PC-3 (cell line): Measurements from ENCODE around the gene RSU1. TPM values are rescaled to one million over a fixed set of nuclear protein-coding genes. Genes with fewer than 3 reads are reported as not detected.

Source experiments
- ATAC-seq: fragments of 200-7000 bp; cut with Tn5 transposase; 2 replicates; pipeline ENCODE4 v1.9.1; 2020; ENCODE audit warnings: mild to moderate bottlenecking, moderate library complexity
- BruUV-seq: library from RNA; stranded (reverse); fragments of 400-500 nt; replicated peaks from 2 replicates; lab custom pipeline; 2021; lab: Mats Ljungman, UMichigan
- CTCF ChIA-PET: fragments of 300-600 bp; sonication (Branson Sonifier 250); formaldehyde crosslinking; loops from one replicate; lab custom pipeline; 2022; ENCODE audit warnings: antibody characterized with exemption; lab: Charles Lee
- POLR2A ChIA-PET: fragments of 300-600 bp; sonication (Branson Sonifier 250); formaldehyde crosslinking; loops from one replicate; lab custom pipeline; 2022; ENCODE audit warnings: antibody characterized with exemption; ENCODE audit not compliant: unreplicated experiment; lab: Charles Lee
- DNase-seq: peaks from one replicate; pipeline ENCODE4 v3.0.0-alpha.2; 2015
- H2AFZ ChIP-seq: fragments of 300-600 bp; sonication (generic); 2 replicates; pipeline ENCODE4 v1.6.0; 2016; ENCODE audit warnings: antibody characterized with exemption, low read length
- H3F3A ChIP-seq: fragments of 300-600 bp; sonication (generic); one replicate; pipeline ENCODE4 v1.6.0; 2017; ENCODE audit warnings: antibody characterized with exemption, low read length, control low read depth, mild to moderate bottlenecking; ENCODE audit not compliant: unreplicated experiment
- H3K27ac ChIP-seq: fragments of 300-600 bp; sonication (generic); 2 replicates; pipeline ENCODE4 v1.5.1; 2016; ENCODE audit warnings: mild to moderate bottlenecking, low read length
- H3K27me3 ChIP-seq: fragments of 300-600 bp; sonication (generic); 2 replicates; pipeline ENCODE4 v1.6.1; 2016; ENCODE audit warnings: low read length, mixed read lengths
- H3K36me3 ChIP-seq: fragments of 300-600 bp; sonication (generic); 2 replicates; pipeline ENCODE4 v1.6.1; 2016; ENCODE audit warnings: low read depth, mixed run types, low read length, mixed read lengths
- H3K4me1 ChIP-seq: fragments of 300-600 bp; sonication (generic); 2 replicates; pipeline ENCODE4 v1.5.1; 2016; ENCODE audit warnings: low read length; ENCODE audit not compliant: insufficient read depth
- H3K4me2 ChIP-seq: fragments of 300-600 bp; sonication (generic); 2 replicates; pipeline ENCODE4 v1.6.0; 2016; ENCODE audit warnings: low read length
- H3K4me3 ChIP-seq: fragments of 300-600 bp; sonication (generic); 2 replicates; pipeline ENCODE4 v1.5.1; 2016; ENCODE audit warnings: mild to moderate bottlenecking, low read length, mixed read lengths
- H3K79me2 ChIP-seq: fragments of 300-600 bp; sonication (generic); 2 replicates; pipeline ENCODE4 v1.6.1; 2017; ENCODE audit warnings: low read length, mixed read lengths
- H3K9ac ChIP-seq: fragments of 300-600 bp; sonication (generic); 2 replicates; pipeline ENCODE4 v1.6.0; 2016; ENCODE audit warnings: mild to moderate bottlenecking, low read length
- H3K9me2 ChIP-seq: fragments of 300-600 bp; sonication (generic); replicated peaks from 2 replicates; pipeline ENCODE4 v1.6.1; 2016; ENCODE audit warnings: mixed run types, low read length, mixed read lengths
- H3K9me3 ChIP-seq: fragments of 300-600 bp; sonication (generic); 2 replicates; pipeline ENCODE4 v1.6.1; 2016; ENCODE audit warnings: low read length, mixed read lengths
- H4K20me1 ChIP-seq: fragments of 300-600 bp; sonication (generic); 2 replicates; pipeline ENCODE4 v1.6.1; 2016; ENCODE audit warnings: low read length, mixed read lengths
- EZH2 ChIP-seq: fragments of 300-600 bp; sonication (generic); IDR thresholded peaks from one replicate; pipeline ENCODE4 v1.6.1; 2017; ENCODE audit warnings: antibody characterized with exemption, mild to moderate bottlenecking, low read length; ENCODE audit not compliant: unreplicated experiment
- EZH2phosphoT487 ChIP-seq: fragments of 300-600 bp; sonication (generic); IDR thresholded peaks from 2 replicates; pipeline ENCODE4 v1.6.1; 2018; ENCODE audit warnings: mild to moderate bottlenecking, antibody characterized with exemption, low read length, borderline replicate concordance
- intact Hi-C: fragments of 100-400 bp; cut with micrococcal nuclease; formaldehyde crosslinking; loops from 2 replicates; pipeline ENCODE4 v1.9.0; 2023
- total RNA-seq: library from RNA; depleted of rRNA; stranded (reverse); fragments of >200 nt; gene quantifications from 2 replicates; pipeline ENCODE4 v1.2.3, GENCODE V29; 2014
- TF ChIP-seq, protein P1 (sequence below): fragments of 300-600 bp; sonication (generic); conservative IDR thresholded peaks from 2 replicates; pipeline ENCODE4 v1.5.1; 2017; ENCODE audit warnings: antibody characterized with exemption, low read depth, mild to moderate bottlenecking, low read length

RSU1 gene
- total RNA-seq, 1 experiment from 2014 or later, result 21.2 TPM

DNA sequence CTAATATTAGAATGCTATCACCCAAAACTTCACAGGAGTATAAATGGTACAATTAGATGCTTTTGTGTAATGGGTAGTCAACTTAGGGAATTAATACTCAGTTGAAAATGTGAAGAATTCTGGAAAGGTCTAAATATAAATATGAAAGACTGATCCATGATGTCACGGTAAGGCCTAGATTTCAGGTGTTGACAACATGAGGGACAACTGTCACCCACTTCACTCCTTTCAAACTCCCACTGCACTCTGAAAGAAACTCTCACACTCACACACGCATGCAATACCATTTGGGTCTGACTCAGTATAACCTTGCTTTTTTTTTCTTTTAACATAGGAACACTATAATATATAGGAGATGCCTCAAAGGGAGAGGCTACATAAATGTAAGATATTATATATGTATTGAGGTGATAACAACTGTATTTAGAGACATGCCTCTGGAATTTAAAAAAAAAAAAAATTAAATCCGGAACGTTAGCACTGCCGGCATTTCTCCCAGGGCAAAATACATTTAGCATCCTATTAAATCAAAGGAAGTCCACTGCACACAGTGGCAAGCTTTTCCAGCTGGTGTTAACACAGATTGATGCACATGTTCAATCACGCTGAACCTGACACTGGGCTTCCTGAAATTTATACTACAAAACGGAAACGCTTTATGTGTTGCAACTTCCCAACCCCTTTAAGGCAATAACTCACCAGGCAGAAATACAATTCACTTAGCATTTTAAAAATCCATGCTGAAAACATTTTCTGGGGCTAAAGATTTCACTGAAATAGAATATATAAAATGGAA, 74.9 kb downstream of the RSU1 start:
- Histone ChIP-seq H3K9me2 (no peaks in the 10 kb centered on the region), H3K4me2 (no peak overlapping the region), H3K27me3 (no peaks in the 10 kb centered on the region), H3K4me1 (no peaks in the 10 kb centered on the region), H3K79me2 (no peaks in the 10 kb centered on the region), H3K9ac (no peak overlapping the region), H3K27ac (no peak overlapping the region), H2AFZ (no peak overlapping the region), H3F3A (no peaks in the 10 kb centered on the region), H3K9me3 (no peaks in the 10 kb centered on the region), H4K20me1 (no peaks in the 10 kb centered on the region), H3K4me3 (no peak overlapping the region), H3K36me3 (no peaks in the 10 kb centered on the region)
- ATAC-seq, result no peak
- ChIA-PET CTCF (no interaction called here), POLR2A (no interaction called here)
- intact Hi-C loops, result no loop called here
- TF ChIP-seq EZH2, result no peak
- TF ChIP-seq, protein P1, sequence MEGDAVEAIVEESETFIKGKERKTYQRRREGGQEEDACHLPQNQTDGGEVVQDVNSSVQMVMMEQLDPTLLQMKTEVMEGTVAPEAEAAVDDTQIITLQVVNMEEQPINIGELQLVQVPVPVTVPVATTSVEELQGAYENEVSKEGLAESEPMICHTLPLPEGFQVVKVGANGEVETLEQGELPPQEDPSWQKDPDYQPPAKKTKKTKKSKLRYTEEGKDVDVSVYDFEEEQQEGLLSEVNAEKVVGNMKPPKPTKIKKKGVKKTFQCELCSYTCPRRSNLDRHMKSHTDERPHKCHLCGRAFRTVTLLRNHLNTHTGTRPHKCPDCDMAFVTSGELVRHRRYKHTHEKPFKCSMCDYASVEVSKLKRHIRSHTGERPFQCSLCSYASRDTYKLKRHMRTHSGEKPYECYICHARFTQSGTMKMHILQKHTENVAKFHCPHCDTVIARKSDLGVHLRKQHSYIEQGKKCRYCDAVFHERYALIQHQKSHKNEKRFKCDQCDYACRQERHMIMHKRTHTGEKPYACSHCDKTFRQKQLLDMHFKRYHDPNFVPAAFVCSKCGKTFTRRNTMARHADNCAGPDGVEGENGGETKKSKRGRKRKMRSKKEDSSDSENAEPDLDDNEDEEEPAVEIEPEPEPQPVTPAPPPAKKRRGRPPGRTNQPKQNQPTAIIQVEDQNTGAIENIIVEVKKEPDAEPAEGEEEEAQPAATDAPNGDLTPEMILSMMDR, result no peak
- TF ChIP-seq EZH2phosphoT487, result no peak
- DNase-seq, result no peak
- BruUV-seq, result no TSS peak

DNA sequence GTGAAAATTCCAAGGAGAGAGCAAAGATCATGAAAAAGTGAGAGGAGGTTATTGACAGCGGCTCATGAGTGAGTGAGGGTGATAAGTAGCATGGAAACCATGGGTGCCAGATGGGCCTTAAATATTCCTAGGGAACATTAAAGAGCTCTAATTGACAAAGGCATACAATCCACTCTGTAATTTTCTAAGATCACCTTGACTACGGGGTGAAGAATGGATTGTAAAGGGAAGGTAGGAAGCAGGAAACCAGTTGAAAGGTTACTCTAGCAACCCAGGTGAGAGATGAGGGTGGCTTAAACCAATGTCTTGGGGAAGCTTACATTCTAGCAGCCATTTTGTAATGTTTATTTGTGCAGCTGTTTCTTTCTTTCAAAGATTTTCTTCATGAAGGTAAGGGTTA, 75.7 kb downstream of the RSU1 start:
- DNase-seq (no peak), ATAC-seq (no peak)
- Histone ChIP-seq H3K9ac (no peak overlapping the region), H3K27ac (no peak overlapping the region), H4K20me1 (no peaks in the 10 kb centered on the region), H3K79me2 (no peaks in the 10 kb centered on the region), H3F3A (no peaks in the 10 kb centered on the region), H3K9me2 (no peaks in the 10 kb centered on the region), H3K27me3 (no peaks in the 10 kb centered on the region), H3K36me3 (no peaks in the 10 kb centered on the region), H3K4me3 (no peak overlapping the region), H3K9me3 (no peaks in the 10 kb centered on the region), H3K4me1 (no peaks in the 10 kb centered on the region), H2AFZ (no peak overlapping the region), H3K4me2 (no peak overlapping the region)
- intact Hi-C loops, result no loop called here
- no peak for TF ChIP-seq EZH2
- POLR2A ChIA-PET, result no interaction called here
- BruUV-seq, result no TSS peak
- CTCF ChIA-PET, result no interaction called here

DNA sequence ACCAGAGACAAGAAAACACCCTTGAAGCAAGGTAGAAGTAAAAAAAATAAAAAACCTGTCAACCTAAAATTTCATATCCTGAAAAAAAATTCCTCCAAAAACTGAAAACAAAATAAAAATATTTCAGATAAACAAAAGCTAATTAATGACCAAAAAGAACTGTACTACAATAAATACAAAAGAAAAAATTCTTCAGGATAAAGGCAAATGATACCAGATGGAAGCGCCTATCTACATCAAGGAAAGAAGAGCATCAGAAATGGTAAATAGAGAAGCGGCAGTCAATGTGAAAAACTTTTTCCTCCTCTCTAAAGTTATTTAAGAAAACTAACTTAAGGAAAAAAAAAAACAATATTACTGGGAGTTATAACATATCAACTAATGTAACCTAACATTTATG, 79.8 kb downstream of the RSU1 start:
- intact Hi-C loops, result no loop called here
- Histone ChIP-seq H3K9me3 (no peaks in the 10 kb centered on the region), H4K20me1 (no peaks in the 10 kb centered on the region), H3K36me3 (no peaks in the 10 kb centered on the region), H3K79me2 (no peaks in the 10 kb centered on the region), H3K9ac (no peak overlapping the region), H3K27me3 (no peaks in the 10 kb centered on the region), H3K4me3 (no peak overlapping the region), H3K4me2 (no peak overlapping the region), H3F3A (no peaks in the 10 kb centered on the region), H3K9me2 (no peaks in the 10 kb centered on the region), H2AFZ (no peak overlapping the region), H3K27ac (no peak overlapping the region), H3K4me1 (no peaks in the 10 kb centered on the region)
- ATAC-seq (no peak), DNase-seq (no peak)
- CTCF ChIA-PET, result interaction anchor here (0.7 kb wide), 1 partner anchor 826 kb away, joined by 5 read pairs; no protein-coding TSS in a partner anchor
- BruUV-seq, result no TSS peak
- TF ChIP-seq, protein P1, result no peak
- TF ChIP-seq EZH2 (no peak), EZH2phosphoT487 (no peak)
- POLR2A ChIA-PET, result no interaction called here
